H1 (cell line): ENCODE data around the gene CASR. TPM values are rescaled to one million over a fixed set of nuclear protein-coding genes. Genes with fewer than 3 reads are reported as not detected.

Source experiments
- HDAC2 ChIP-seq, 2 experiments: fragments of 300-600 bp in 1 of 2; sonication (generic) in 1 of 2; IDR thresholded peaks; 2 replicates each; pipeline ENCODE4 v1.6.1; 2011 to 2012; ENCODE audit warnings: low read depth in 2 of 2, low read length in 2 of 2, mild to moderate bottlenecking in 2 of 2, moderate library complexity in 2 of 2, borderline replicate concordance in 1 of 2, inconsistent platforms in 1 of 2
- SP4 ChIP-seq: IDR thresholded peaks from 2 replicates; pipeline ENCODE4 v1.6.1; 2012; ENCODE audit warnings: low read length, inconsistent platforms
- polyA plus RNA-seq, 7 experiments: library from polyadenylated mRNA; depleted of rRNA in 3 of 7; stranded (reverse) in 5 of 7; unstranded in 2 of 7; fragments of >200 nt in 5 of 7; fragments of 200-250 nt in 2 of 7; gene quantifications; 1 replicate in 5 of 7; 2 replicates in 1 of 7; 4 replicates in 1 of 7; pipeline versions ENCODE4 v1.2.1 to v1.2.3, GENCODE V29; 2011 to 2013; ENCODE audit warnings: missing spikeins in 2 of 7, mixed read lengths in 2 of 7
- total RNA-seq: library from RNA; stranded (reverse); fragmentation: NEBNext Ultra II Directional; extraction: Animal tissue kit (Norgen Biotek cat#: 25700); gene quantifications from 2 replicates; pipeline ENCODE4 v1.2.1, GENCODE V29; 2021

The CASR gene
- total and polyA plus RNA-seq, 2 of the 8 experiments (the other 6 are each of a cell fraction or from before 2014, with no cell fraction given) = 0.36 to 0.58 TPM

DNA sequence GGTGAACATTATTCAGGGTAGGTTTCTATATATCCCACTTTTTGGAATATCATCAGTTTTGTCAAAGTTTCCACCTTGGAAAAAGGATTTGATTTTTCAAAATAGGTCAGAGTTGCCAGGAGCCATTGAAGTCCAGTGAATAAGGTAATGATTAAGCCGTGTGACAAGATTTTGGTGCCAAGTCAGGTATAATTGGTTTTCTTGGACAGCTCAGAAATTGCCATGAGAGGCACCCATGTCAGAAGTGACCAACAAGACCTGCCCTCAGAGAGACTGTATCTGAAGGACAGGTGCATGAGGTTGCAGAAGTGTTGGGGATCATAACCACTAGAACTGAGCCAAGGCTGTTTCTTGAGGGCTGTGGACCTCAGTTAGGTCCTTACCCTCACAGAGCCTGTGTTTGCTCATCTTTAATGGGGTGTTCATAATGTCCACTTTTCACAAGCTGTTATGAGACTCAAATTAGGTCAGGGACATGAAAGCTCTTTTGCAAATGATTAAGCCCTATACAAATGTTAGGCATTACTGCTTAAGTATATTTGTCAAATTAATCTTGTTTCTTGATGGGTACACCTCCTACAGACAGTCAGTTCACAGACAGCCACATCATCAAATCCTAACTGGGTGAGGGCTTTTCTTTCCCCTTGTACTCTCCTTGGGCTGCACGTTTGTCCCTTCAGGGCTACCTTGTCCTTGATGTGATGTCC, 32.3 kb downstream of the CASR start (continued):
- TF ChIP-seq HDAC2 (IDR thresholded peaks at IDR 0.05; ENCODE audit: borderline replicate concordance in 1 of 2, low read depth in 2 of 2, low read length in 2 of 2) (no peak), SP4 (no peak)
